HG02870 (cell line): ENCODE measurements around the gene STX1B.

Experiments used
- ATAC-seq: cut with Tn5 transposase; IDR thresholded peaks from one replicate; pipeline ENCODE4 v1.9.1; 2021; ENCODE audit warnings: mild to moderate bottlenecking, moderate library complexity; ENCODE audit not compliant: unreplicated experiment

The STX1B gene

GRCh38 chr16:30996985-30997724, 13.3 kb downstream of the STX1B start:
- ATAC-seq = peak; percentile 74

GRCh38 chr16:30996324-30996984, 14.0 kb downstream of the STX1B start:
- peak; percentile 6 for ATAC-seq

DNA sequence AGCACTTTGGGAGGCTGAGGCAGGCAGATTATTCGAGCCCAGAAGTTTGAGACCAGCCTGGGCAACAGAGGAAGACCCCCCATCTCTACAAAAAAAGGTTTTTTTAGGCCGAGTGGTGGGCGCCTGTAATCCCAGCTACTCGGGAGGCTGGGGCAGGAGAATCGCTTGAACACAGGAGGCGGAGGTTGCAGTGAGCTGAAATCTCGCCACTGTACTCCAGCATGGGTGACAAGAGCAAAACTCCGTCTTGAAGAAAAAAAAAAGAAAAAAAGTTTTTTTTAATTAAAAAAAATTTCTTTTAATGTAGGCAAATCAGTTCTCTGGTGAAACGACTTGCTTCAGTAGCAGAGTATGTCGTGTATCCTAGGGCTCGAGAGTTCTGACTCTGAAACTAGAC, 14.5 kb downstream of the STX1B start:
- ATAC-seq = no peak

- no peak for ATAC-seq
These were observed 17.3 kb downstream of the STX1B start for GRCh38 chr16:30992931-30993816.

GRCh38 chr16:30992276-30992780, 18.1 kb downstream of the STX1B start:
- ATAC-seq = no peak

DNA sequence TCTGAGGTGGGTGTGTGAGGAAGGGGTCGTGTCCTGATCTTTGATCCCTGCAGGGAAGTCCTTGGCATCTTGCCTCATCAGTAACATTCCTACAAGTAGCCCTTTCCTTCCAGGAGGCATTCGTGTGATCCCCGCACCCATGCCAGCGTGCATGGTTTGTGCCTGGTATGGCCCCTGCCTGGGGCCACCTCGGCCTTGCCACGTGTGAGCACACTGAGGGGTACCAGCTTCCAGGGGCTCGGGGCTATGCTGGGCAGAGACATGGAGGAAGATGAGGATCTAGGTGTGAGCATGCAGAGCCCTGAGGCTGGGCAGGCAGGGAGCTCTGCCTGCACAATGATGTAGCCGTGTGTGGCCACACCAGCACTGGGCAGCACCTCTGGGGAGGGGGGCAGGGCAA, 19.4 kb downstream of the STX1B start:
- ATAC-seq = no peak

- ATAC-seq = no peak
These were observed 20.3 kb downstream of the STX1B start for GRCh38 chr16:30990105-30990504.

DNA sequence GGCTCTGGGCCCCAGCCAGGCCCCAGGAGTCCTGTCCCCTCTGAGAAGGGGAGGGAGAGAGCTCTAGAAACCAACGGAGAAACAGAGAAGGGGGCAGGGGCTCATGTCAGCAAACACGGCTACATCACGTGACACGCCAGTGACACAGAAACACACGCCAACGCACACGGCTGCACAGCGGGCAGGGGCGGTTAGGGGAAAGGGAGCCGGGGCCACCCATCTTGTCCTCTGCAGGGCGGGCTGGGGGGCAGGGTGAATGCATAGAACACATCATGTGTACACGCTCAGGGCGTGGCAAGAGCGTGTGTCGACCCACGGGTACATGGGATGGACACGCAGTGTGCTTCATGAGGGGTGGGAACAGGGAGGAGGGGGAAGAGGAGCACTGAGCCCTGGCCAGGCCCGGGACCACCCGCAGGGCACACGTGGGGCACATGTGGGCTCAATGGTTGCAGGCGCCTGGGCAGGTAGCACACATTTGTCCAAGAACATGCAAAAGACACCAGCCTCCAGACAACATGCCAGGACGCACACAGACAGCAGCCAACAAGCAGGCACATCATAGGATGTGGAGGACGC, 20.9 kb downstream of the STX1B start:
- no peak for ATAC-seq

DNA sequence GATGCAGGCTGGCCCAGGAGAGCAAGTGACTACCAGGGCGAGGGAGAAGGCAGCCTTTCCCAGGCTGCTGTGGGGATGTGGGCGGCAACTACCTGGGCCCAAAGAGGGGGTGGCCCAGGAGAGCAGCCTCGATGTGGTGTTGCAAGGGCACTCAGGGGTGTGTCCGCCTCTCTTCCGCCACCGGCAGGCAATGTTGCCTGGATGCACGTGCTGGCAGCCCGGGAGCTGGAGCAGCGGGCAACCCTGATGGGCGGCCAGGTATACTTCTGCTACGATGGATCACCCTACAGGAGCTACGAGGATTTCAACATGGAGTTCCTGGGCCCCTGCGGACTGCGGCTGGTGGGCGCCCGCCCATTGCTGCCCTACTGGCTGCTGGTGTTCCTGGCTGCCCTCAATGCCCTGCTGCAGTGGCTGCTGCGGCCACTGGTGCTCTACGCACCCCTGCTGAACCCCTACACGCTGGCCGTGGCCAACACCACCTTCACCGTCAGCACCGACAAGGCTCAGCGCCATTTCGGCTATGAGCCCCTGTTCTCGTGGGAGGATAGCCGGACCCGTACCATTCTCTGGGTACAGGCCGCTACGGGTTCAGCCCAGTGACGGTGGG, 22.8 kb downstream of the STX1B start:
- ATAC-seq = no peak

DNA sequence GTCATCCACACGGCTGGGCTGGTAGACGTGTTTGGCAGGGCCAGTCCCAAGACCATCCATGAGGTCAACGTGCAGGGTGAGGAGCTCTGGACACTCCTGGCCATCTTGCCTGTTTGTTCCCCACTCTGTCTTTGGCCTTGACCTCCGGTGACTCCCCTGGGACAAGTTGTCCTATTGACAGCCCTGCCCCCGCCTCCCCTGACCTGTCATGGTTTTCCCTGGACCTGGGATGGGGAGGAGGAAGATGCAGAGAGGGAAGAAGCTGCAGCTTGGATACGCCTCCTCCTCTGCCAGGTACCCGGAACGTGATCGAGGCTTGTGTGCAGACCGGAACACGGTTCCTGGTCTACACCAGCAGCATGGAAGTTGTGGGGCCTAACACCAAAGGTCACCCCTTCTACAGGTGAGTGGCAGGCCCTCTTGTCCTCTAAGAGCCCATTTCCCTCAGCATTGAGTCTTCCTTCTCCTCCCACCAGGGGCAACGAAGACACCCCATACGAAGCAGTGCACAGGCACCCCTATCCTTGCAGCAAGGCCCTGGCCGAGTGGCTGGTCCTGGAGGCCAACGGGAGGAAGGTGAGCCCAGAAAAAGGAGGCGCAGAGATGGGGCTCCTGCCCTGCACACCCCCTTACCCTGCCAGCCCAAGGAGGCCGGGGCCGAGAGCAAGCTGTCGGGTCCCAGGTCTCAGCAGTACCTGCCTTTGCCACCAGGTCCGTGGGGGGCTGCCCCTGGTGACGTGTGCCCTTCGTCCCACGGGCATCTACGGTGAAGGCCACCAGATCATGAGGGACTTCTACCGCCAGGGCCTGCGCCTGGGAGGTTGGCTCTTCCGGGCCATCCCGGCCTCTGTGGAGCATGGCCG, 24.1 kb downstream of the STX1B start:
- ATAC-seq = no peak

DNA sequence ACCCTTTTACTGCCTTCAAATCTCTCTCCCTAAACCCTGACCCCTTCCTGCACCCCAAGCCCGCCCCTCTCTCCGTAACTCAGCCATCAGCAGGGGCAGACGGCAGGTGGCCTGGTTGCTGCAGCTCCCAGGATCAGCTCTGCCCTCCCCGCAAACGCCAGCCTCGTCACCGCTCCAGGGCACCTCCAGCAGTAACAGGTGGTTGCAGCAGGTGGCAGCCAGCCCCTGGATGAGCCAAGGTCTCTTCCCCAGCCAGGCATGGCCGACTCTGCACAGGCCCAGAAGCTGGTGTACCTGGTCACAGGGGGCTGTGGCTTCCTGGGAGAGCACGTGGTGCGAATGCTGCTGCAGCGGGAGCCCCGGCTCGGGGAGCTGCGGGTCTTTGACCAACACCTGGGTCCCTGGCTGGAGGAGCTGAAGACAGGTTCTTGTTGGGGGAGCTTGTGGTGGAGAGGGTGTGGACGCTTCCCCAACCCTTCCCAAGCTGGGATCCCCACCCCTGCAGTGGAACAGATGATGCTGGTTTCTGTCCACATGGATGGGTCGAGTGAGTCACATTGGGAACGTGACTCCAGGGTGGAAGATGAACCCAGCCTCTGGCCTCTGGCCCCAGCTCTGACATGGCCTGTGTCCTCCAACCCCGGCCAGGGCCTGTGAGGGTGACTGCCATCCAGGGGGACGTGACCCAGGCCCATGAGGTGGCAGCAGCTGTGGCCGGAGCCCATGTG, 24.9 kb downstream of the STX1B start:
- no peak for ATAC-seq

DNA sequence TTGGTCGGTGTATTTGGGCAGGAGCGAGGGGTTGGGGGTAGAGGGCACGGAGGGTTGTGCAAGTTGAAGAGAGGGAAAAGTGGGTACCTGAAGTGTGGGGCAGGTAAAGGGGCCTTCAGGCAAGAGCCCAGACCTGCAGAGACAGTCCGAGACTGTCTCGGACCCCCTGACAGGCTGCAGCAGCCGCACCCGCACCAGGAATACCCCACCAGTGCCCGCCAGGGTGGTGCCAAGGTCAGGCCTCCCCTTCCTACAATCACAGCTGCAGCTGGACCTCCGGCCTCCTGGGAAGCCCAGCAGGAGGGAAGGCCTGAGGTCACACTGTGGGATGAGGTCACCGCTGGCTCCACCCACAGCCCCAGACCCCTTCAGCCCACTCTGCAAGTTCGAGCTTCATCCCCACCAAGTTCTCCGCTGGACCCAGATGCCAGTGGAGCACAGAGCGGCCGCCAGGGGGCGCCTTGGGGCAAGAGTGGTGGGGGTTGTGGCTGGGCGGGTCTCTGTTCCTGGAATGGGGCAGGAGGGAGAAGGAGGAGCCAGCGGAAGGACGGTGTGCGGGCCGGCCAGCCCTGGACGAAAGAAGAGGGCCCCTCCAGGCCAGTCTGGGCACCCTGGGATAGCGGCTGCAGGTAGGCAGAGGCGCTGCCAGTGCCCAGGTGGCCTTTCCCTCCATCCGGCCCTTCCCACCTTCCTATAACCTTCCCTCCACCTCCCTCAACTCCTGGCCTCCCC, 25.6 kb downstream of the STX1B start, which contains the start of gene HSD3B7:
TSS of gene HSD3B7 (plus strand) at position 539 of the 732 bp plus-strand sequence. CDS start 452 bp downstream, outside the sequence.
- ATAC-seq = no peak

DNA sequence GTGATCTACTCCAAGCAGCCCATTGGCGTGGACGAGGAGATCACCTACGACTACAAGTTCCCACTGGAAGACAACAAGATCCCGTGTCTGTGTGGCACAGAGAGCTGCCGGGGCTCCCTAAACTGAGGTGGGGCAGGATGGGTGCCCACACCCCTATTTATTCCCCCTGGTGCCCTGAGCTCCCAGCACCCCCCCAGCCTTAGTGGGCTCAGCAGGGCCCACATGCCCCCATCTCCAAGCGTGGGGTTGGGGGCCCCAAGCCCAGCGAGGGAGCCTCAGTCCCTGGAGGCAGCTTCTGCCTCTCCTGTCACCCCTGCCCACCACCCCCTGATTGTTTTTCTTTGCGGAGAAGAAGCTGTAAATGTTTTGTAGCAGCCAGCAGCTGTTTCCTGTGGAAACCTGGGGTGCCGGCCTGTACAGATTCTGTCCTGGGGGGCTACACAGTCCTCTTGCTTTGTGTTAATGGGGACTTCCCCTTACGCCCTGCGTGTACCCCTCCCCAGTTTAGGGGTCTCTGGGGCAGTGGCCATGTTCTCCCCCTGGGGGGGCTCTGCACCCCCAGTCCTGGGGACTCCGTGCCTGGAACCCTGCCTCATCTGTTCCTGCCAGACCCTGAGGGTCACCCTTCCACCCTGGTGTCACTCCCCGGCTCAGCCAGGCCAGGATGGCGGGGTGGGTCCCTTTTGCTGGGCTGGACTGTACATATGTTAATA, 26.4 kb downstream of the STX1B start:
- no peak for ATAC-seq

- ATAC-seq = no peak
These were observed 27.0 kb downstream of the STX1B start for GRCh38 chr16:30983289-30983889.

- no peak for ATAC-seq
These were observed 27.7 kb downstream of the STX1B start for GRCh38 chr16:30982548-30983288.

DNA sequence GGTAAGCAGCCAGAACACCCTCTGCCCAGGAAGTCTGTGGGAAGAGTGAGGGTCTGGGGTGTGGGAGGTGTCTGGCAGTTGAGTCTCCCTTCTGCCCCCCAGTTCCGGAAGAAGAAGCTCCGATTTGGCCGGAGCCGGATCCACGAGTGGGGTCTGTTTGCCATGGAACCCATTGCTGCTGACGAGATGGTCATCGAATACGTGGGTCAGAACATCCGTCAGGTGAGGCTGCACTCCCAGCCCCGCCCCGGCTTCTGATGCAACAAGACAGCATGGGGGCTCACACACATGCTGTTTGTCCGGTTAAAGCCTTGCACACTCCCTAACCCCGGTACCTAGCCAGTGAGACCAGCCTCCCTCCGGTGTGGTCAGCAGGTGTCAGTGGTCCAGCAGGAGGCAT, 29.5 kb downstream of the STX1B start:
- ATAC-seq = no peak
